Measurements from ENCODE around the gene SPDEF.

DNA sequence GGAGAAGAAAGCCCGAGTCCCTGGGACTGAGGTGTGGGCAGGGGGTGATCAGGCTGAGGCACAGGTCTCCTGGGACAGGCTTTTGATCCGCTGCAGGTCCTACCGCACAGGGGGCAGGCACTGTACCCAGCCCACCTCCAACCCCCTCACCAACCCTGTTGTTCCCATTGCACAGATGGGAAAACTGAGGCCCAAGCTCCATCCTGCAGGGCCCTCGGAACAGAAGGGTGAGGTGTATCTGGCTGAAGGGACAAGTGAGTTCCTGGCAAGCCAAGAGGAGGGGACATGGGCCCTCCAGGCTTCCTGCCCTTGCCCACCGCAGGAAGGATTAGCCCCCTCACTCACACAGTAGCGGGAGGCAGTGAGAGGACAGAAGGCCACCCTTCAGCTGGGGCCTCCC lies 16.5 kb upstream of the SPDEF start:
- TF ChIP-seq CTCF (IDR thresholded peaks at IDR 0.05) = no peak
- TF ChIP-seq POLR2AphosphoS5 (IDR thresholded peaks at IDR 0.05) = no peak

Measured in sigmoid colon (tissue), 4 donors.